IPS-18a (cell line): Measurements from ENCODE around the gene FLACC1.

Experiments
- H3K27ac ChIP-seq: one replicate; pipeline ENCODE4 v1.5.1; 2013; ENCODE audit warnings: low read length
- H3K27me3 ChIP-seq: one replicate; pipeline ENCODE4 v1.6.1; 2013; ENCODE audit warnings: mild to moderate bottlenecking, low read length; ENCODE audit not compliant: control insufficient read depth, insufficient read depth
- H3K36me3 ChIP-seq: one replicate; pipeline ENCODE4 v1.6.1; 2013; ENCODE audit warnings: low read depth, low read length; ENCODE audit not compliant: control insufficient read depth
- H3K4me1 ChIP-seq: one replicate; pipeline ENCODE4 v1.6.1; 2013; ENCODE audit warnings: low read depth, low read length; ENCODE audit not compliant: control insufficient read depth
- H3K4me3 ChIP-seq: one replicate; pipeline ENCODE4 v1.5.1; 2013; ENCODE audit warnings: low read length
- H3K9ac ChIP-seq: one replicate; pipeline ENCODE4 v1.6.1; 2013; ENCODE audit warnings: mild to moderate bottlenecking, low read length, moderate library complexity
- H3K9me3 ChIP-seq: one replicate; pipeline ENCODE4 v1.6.1; 2013; ENCODE audit warnings: low read depth, low read length; ENCODE audit not compliant: control insufficient read depth

FLACC1 gene

DNA sequence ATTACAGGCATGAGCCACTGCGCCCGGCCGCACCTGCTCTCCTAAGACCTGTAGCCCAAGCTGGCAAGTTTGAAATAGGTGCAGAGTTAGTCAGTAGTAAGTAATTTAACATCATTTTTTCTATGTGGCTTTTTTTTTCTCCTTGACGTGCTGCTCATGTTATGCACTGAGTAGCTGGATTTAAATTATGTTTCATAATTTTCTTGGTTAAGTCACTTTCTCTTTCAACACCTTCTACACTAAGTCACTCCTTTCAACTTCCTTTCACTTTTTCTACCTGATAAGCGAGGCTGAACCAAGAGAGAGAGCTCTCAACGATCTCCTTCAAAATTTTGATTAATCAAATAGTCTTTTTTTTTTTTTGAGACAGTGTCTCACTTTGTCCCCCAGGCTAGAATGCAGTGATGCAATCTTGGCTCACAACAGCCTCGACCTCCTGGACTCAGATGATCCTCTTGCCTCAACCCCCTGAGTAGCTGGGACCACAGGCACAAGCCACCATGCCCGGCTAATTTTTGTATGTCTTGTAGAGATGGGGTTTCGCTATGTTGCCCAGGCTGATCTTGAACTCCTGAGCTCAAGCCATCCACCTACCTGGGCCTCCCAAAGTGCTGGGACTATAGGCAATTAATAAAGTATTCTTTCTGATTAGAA lies 83.7 kb downstream of the FLACC1 start:
- Histone ChIP-seq H3K36me3 (no peaks in the 10 kb centered on the region), H3K9me3 (no peaks in the 10 kb centered on the region)

DNA sequence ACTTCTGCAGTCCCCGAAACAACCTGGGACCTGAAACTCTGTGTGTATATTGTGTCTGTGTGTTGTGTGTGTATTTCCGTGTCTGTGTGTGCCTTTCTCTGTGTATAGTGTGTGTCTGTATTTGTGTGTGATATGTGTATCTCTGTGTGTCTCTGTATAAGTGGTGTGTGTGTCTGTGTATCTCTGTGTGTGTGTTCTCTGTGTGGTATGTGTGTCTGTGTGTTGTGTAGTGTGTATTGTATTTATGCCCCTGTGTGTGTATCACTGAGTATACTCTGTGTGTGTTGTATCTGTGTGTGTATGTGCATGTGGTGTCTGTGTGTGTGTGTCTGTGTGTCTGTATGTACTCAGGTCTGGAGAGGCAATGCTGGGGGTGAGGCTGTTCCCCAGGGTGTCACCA lies 85.2 kb downstream of the FLACC1 start:
- no peak overlapping the region for H3K4me3 ChIP-seq
- no peak overlapping the region for H3K27ac ChIP-seq
- H3K4me1 ChIP-seq = no peaks in the 10 kb centered on the region
- no peaks in the 10 kb centered on the region for H3K27me3 ChIP-seq
- no peaks in the 10 kb centered on the region for H3K9me3 ChIP-seq
- no peak overlapping the region for H3K9ac ChIP-seq
- H3K36me3 ChIP-seq = no peaks in the 10 kb centered on the region

More for the DNA sequence above, 83.7 kb downstream of the FLACC1 start:
- Histone ChIP-seq H3K4me3 (no peak overlapping the region), H3K27me3 (no peaks in the 10 kb centered on the region), H3K27ac (no peak overlapping the region), H3K9ac (no peak overlapping the region), H3K4me1 (no peaks in the 10 kb centered on the region)

DNA sequence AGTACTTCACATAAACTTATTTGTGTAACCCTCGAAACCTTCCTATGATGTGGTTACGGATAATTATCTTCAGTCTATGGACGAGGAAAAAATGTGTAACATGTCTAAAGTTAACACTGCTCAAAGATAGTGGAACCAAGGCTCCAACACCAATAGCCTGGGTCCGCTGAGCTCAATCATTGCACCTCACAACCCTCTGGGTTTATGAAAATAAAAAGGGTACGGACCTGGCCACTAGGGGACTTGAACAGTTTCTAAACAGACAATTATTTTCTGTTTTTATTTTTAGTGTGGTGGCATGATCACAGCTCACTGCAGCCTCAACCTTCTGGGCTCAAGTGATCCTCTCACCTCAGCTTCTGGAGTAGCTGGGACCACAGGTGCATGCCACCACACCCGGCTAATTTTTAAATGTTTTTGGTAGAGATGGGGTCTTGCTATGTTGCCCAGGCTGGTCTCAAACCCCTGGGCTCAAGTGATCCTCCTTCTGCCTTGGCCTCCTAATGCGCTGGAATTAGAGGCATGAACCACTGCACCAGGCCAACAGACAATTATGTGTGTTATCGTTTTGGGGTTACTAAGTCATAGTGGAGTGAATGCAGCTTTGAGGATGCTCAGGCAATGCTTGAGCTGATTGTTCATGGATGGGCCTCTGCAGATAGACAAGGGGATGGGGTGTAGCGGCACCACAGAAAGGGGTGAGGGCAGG lies 86.7 kb downstream of the FLACC1 start:
- no peak overlapping the region for H3K27ac ChIP-seq
- H3K9me3 ChIP-seq = no peaks in the 10 kb centered on the region
- no peaks in the 10 kb centered on the region for H3K27me3 ChIP-seq
- H3K4me1 ChIP-seq = no peaks in the 10 kb centered on the region
- no peak overlapping the region for H3K9ac ChIP-seq
- no peaks in the 10 kb centered on the region for H3K36me3 ChIP-seq
- H3K4me3 ChIP-seq = no peak overlapping the region

GRCh38 chr2:201269764-201270163 lies 87.4 kb downstream of the FLACC1 start:
- Histone ChIP-seq H3K4me1 (no peaks in the 10 kb centered on the region), H3K4me3 (no peak overlapping the region), H3K36me3 (no peaks in the 10 kb centered on the region), H3K9ac (no peak overlapping the region), H3K27ac (no peak overlapping the region), H3K27me3 (no peaks in the 10 kb centered on the region), H3K9me3 (no peaks in the 10 kb centered on the region)

GRCh38 chr2:201267278-201268030 lies 89.7 kb downstream of the FLACC1 start:
- Histone ChIP-seq H3K27ac (no peak overlapping the region), H3K36me3 (no peaks in the 10 kb centered on the region), H3K9me3 (no peaks in the 10 kb centered on the region), H3K4me3 (no peak overlapping the region), H3K27me3 (no peaks in the 10 kb centered on the region), H3K9ac (no peak overlapping the region), H3K4me1 (no peaks in the 10 kb centered on the region)

DNA sequence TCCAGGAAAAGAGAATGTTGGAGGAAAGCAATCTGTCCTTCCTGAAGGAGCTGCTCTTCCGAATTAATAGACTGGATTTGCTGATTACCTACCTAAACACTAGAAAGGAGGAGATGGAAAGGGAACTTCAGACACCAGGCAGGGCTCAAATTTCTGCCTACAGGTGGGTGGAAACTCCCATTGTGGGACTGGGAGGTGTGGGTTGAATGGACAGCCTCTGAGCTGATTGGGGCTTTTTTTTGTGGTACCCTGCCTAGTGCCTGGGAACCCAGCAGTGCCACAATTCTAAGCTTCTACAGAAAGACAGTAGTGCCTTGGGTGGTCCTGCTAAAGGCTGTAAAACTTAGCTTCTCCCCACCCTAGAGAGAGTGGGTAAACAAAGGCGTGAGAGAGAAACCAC lies 90.5 kb downstream of the FLACC1 start:
- no peak overlapping the region for H3K9ac ChIP-seq
- no peak overlapping the region for H3K27ac ChIP-seq
- no peak overlapping the region for H3K4me3 ChIP-seq
- no peaks in the 10 kb centered on the region for H3K27me3 ChIP-seq
- no peaks in the 10 kb centered on the region for H3K4me1 ChIP-seq
- H3K9me3 ChIP-seq = no peaks in the 10 kb centered on the region
- H3K36me3 ChIP-seq = no peaks in the 10 kb centered on the region

- no peak overlapping the region for H3K27ac ChIP-seq
- H3K4me3 ChIP-seq = no peak overlapping the region
- no peaks in the 10 kb centered on the region for H3K4me1 ChIP-seq
- H3K27me3 ChIP-seq = no peaks in the 10 kb centered on the region
- no peaks in the 10 kb centered on the region for H3K9me3 ChIP-seq
- no peaks in the 10 kb centered on the region for H3K36me3 ChIP-seq
- H3K9ac ChIP-seq = no peak overlapping the region
These were observed 92.5 kb downstream of the FLACC1 start for GRCh38 chr2:201264472-201265173.

DNA sequence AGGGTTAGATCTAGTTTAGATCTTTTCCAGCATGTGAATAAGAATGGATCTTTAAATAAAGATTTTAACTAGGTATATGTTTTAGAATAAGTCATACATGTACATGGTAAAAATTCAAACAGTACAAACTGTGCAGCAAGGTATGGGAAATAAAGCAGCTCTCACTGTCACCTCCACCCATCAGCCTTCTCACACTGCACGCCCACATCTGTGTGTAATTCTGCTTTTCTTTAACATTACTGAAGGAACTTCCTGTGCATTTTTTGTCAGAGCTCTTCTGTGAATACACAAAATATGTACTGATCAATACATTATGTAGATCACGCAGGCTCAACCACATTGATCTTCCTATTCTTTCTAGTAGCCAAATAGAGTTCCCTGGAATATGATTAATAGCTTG lies 93.4 kb downstream of the FLACC1 start:
- no peak overlapping the region for H3K4me3 ChIP-seq
- H3K9ac ChIP-seq = no peak overlapping the region
- no peak overlapping the region for H3K27ac ChIP-seq
- H3K36me3 ChIP-seq = no peaks in the 10 kb centered on the region
- H3K4me1 ChIP-seq = peaks cover under 1% of the 10 kb centered on the region
- H3K9me3 ChIP-seq = no peaks in the 10 kb centered on the region
- H3K27me3 ChIP-seq = no peaks in the 10 kb centered on the region

GRCh38 chr2:201262718-201263117 lies 94.4 kb downstream of the FLACC1 start:
- Histone ChIP-seq H3K27ac (no peak overlapping the region), H3K36me3 (no peaks in the 10 kb centered on the region), H3K4me3 (no peak overlapping the region), H3K9me3 (no peaks in the 10 kb centered on the region), H3K9ac (no peak overlapping the region), H3K4me1 (peaks cover 11% of the 10 kb centered on the region), H3K27me3 (no peaks in the 10 kb centered on the region)

- no peak overlapping the region for H3K4me3 ChIP-seq
These were observed 95.2 kb downstream of the FLACC1 start for GRCh38 chr2:201261906-201262305.

GRCh38 chr2:201261471-201261870 lies 95.7 kb downstream of the FLACC1 start:
- Histone ChIP-seq H3K4me3 (no peak overlapping the region), H3K36me3 (no peaks in the 10 kb centered on the region), H3K27me3 (no peaks in the 10 kb centered on the region), H3K9me3 (no peaks in the 10 kb centered on the region), H3K4me1 (peaks cover 16% of the 10 kb centered on the region), H3K9ac (no peak overlapping the region), H3K27ac (no peak overlapping the region)

More at GRCh38 chr2:201261906-201262305, 95.2 kb downstream of the FLACC1 start:
- no peaks in the 10 kb centered on the region for H3K27me3 ChIP-seq
- peaks cover 16% of the 10 kb centered on the region for H3K4me1 ChIP-seq
- H3K9ac ChIP-seq = no peak overlapping the region
- no peaks in the 10 kb centered on the region for H3K36me3 ChIP-seq
- no peaks in the 10 kb centered on the region for H3K9me3 ChIP-seq
- no peak overlapping the region for H3K27ac ChIP-seq
